HCEC 1CT (cell line): ENCODE measurements around the gene RBM47.
"Not testable (repeated sequence)": the region's sequence is repeated elsewhere in the genome, so short reads cannot be mapped to it uniquely, and the experiment has no call there.

ENCODE experiments used
- DNase-seq: peaks from one replicate; pipeline ENCODE4 v3.0.0-alpha.2; 2017

The RBM47 gene

GRCh38 chr4:40481977-40482376, 147.7 kb downstream of the RBM47 start:
- DNase-seq, result no peak

GRCh38 chr4:40480291-40480690, 149.4 kb downstream of the RBM47 start:
- no peak for DNase-seq

- no peak for DNase-seq
Measured at GRCh38 chr4:40479378-40479777, 150.3 kb downstream of the RBM47 start.

- DNase-seq, result no peak
Measured at GRCh38 chr4:40475609-40476008, 154.1 kb downstream of the RBM47 start.

GRCh38 chr4:40473578-40474388, 155.9 kb downstream of the RBM47 start:
- no peak for DNase-seq

GRCh38 chr4:40471923-40472322, 157.7 kb downstream of the RBM47 start:
- DNase-seq, result peak; percentile 10

- no peak for DNase-seq
Measured at GRCh38 chr4:40466789-40467188, 162.9 kb downstream of the RBM47 start.

GRCh38 chr4:40462326-40462725, 167.3 kb downstream of the RBM47 start:
- DNase-seq, result no peak

- DNase-seq, result no peak
Measured at GRCh38 chr4:40461879-40462278, 167.8 kb downstream of the RBM47 start.

- no peak for DNase-seq
Measured at GRCh38 chr4:40461062-40461461, 168.6 kb downstream of the RBM47 start.

- no peak for DNase-seq
Measured at GRCh38 chr4:40458683-40459082, 171.0 kb downstream of the RBM47 start.

- no peak for DNase-seq
Measured at GRCh38 chr4:40458109-40458508, 171.6 kb downstream of the RBM47 start.

- DNase-seq, result no peak
Measured at GRCh38 chr4:40455340-40455902, 174.2 kb downstream of the RBM47 start.

GRCh38 chr4:40454816-40455215, 174.8 kb downstream of the RBM47 start:
- no peak for DNase-seq

- no peak for DNase-seq
Measured at GRCh38 chr4:40453912-40454311, 175.8 kb downstream of the RBM47 start.

GRCh38 chr4:40448875-40449274, 180.8 kb downstream of the RBM47 start:
- DNase-seq, result no peak

GRCh38 chr4:40446839-40447238, 182.8 kb downstream of the RBM47 start:
- DNase-seq, result no peak

GRCh38 chr4:40446261-40446750, 183.4 kb downstream of the RBM47 start:
- DNase-seq, result not testable (repeated sequence)

- DNase-seq, result no peak
Measured at GRCh38 chr4:40445671-40446070, 184.0 kb downstream of the RBM47 start.

- DNase-seq, result no peak
Measured at GRCh38 chr4:40441430-40441829, 188.2 kb downstream of the RBM47 start.

- no peak for DNase-seq
Measured at GRCh38 chr4:40439519-40439918, 190.1 kb downstream of the RBM47 start.

- no peak for DNase-seq
Measured at GRCh38 chr4:40438384-40439026, 191.2 kb downstream of the RBM47 start.

- no peak for DNase-seq
Measured at GRCh38 chr4:40437741-40438383, 191.8 kb downstream of the RBM47 start.
